HG03066 (cell line): ENCODE results near the gene DCP2.

ENCODE experiments used
- ATAC-seq: cut with Tn5 transposase; IDR thresholded peaks from one replicate; pipeline ENCODE4 v1.9.1; 2021; ENCODE audit warnings: low read depth; ENCODE audit not compliant: unreplicated experiment

The DCP2 gene

DNA sequence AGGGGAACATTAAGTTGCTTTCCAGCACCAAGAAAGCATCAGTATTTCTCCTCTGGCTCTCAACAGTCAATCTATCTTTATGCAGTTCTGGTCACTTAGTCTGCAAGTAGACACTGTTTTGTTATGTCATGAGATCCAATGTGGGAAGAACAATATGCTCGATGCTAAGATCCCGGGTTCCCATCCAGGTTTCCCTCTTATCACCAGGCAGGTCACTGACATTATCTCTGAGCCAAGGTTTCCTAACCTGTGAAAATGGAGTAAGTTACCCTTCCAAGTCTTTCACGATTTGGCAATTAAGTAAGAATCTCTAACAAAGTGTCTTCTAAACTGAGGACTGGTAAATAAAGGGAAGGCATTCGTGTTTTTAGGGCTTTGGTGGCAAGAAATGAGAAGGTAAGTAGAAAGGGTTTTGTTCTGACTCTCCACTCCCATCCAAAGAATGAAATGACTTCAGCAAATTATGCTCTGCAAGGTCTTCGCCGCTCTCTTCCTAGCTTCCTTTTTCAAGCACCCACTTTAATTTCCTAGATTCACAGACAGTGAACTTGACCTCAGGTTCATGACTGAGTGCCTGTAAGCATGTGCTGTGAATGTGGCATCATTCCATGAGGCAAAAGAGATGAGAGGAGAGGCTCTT is 86.4 kb downstream of the DCP2 start:
- no peak for ATAC-seq

DNA sequence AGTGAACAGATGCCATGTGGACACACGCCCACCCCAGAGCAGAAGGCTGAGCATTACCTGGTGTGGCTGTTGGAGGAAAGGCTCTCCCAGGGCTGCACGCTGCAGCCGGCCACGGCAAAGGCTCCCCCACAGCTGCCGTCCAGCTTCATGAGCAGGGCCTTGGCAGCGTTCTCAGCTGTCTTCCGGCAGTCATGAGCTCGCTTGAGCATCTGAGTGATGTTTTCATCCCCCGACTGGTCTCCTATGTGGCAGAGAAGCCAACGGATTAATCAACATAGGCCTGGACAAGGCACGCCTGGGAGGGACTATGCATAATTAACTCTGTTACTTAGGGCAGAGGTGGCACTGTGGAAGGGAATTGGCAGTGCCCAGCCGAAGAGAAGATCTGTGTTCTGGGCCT is 87.3 kb downstream of the DCP2 start:
- ATAC-seq, result no peak

- ATAC-seq, result no peak
Observed at GRCh38 chr5:113064806-113065205, 88.2 kb downstream of the DCP2 start.

DNA sequence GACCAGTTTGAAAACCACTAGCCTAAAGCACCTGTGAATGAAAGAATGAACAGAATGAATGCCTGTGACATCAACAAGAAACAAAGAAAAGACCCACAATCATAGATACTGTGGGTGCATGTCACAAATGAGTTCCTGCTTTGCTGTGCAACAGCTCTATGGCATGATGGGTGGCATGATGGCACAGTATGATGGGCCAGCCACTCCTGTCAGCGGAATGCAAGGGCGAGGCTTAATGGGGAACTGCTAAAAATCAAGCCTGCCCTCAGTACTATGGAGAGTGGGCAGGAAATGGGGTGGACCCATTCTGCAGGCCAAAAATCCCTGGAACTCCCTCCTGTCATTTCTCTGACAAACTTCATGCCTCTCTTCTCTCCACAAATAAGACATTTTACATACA is 89.0 kb downstream of the DCP2 start:
- no peak for ATAC-seq

GRCh38 chr5:113067635-113068344 is 91.2 kb downstream of the DCP2 start:
- ATAC-seq, result no peak

DNA sequence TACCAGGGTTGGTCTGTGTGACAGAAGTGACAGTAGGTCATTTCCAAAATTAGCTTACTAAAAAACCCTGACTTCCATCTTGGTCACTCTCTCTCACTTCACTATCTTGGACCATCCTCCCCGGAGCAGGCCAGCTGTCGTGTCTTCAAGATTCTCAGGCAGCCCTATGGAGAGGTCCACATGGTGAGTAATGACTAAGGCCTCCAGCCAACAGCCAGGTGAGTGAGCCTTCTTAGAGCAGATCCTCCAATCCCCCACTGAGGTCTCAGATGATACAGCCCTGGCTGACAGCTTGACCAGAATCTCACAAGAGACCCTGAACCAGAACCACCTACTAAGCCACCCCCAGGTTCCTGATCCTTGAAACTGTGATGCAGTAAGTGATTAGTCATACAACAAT is 92.0 kb downstream of the DCP2 start:
- no peak for ATAC-seq
